ENCODE data around the gene RPH3AL.

DNA sequence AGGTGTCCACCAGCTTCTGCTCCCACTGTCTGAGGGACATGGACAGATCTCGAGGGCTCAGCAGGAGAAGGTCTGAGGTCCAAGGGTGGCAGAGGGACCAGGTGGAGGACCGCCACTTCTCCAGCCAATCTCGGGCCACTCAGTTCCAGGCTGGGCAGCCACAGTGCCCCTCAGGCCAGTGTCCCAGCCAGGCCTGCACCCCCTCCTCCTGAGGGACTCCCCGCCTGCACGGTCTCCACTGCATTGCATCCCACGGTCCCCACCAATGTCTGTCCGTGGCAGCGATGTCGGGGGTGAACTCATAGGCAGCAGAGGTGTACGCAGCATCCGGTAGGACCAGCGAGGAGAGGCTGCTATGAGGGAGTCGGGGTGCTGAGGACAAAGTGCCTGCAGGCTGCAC, 107.0 kb downstream of the RPH3AL start:
- TF ChIP-seq CTCF (IDR thresholded peaks at IDR 0.05 in 4 of 5, conservative IDR thresholded peaks at IDR 0.05 in 1 of 5) (no peak), POLR2A (IDR thresholded peaks at IDR 0.05) (no peak)

All from gastrocnemius medialis (tissue), 4 donors.